ENCODE data around the gene DCTN3. TPM values are rescaled to one million over a fixed set of nuclear protein-coding genes. Genes with fewer than 3 reads are reported as not detected.

DCTN3 gene
- total and polyA plus RNA-seq, 2 donors (not counting 1 experiment from before 2014, with no cell fraction given) = 106 to 157 TPM

DNA sequence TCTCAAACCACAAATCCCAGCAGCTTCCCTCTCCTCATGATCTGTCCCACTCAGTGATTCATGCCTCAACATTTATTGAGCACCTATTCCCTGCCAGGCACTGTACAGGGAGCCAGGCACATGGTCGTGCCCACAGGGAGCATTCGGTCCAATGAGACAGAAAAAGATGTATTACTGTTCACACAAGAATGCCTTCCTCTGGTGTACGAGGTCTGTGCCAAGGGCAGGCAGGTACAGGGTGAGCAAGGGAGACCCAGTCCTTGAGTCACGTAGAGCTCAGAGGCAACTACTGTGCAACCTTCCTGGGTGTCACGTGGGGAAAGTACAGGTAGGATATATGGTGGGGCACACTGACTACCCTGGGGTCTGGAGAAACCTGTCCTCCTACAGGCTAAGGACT, 35.3 kb downstream of the DCTN3 start:
- Histone ChIP-seq H3K27ac (ENCODE audit: insufficient read depth, low read length) (no peak overlapping the region), H3K9ac (ENCODE audit: insufficient read depth, low read length) (no peak overlapping the region), H3K4me2 (ENCODE audit: extremely low read depth, insufficient read depth, low read length) (no peak overlapping the region), H4K20me1 (ENCODE audit: control insufficient read depth, extremely low read depth, insufficient read depth, low read length) (no peaks in the 10 kb centered on the region), H2AFZ (ENCODE audit: low read length) (no peak overlapping the region), H3K9me3 (ENCODE audit: control insufficient read depth, insufficient read depth, low read depth, low read length) (no peaks in the 10 kb centered on the region), H3K4me3 (replicated peaks in 1 of 4; ENCODE audit: control extremely low read depth in 1 of 4, insufficient read depth in 1 of 4, low read depth in 3 of 4, low read length in 4 of 4) (no peak overlapping the region), H3K79me2 (ENCODE audit: control insufficient read depth, insufficient read depth, low read length) (no peaks in the 10 kb centered on the region), H3K36me3 (ENCODE audit: control insufficient read depth, insufficient read depth, low read length) (no peaks in the 10 kb centered on the region), H3K4me1 (ENCODE audit: control insufficient read depth, extremely low read depth, insufficient read depth, low read length) (no peaks in the 10 kb centered on the region), H3K27me3 (ENCODE audit: control insufficient read depth, insufficient read depth, low read length) (peaks cover 58% of the 10 kb centered on the region)
- DNase-seq (ENCODE audit: low read depth in 2 of 2) = no peak
- no peak for TF ChIP-seq CTCF (conservative IDR thresholded peaks at IDR 0.05 in 1 of 2, IDR thresholded peaks at IDR 0.05 in 1 of 2; ENCODE audit: low read depth in 1 of 2, low read length in 2 of 2)
- TF ChIP-seq EZH2 (IDR thresholded peaks at IDR 0.05; ENCODE audit: low read length, missing control alignments) = peak; percentile 26

DNA sequence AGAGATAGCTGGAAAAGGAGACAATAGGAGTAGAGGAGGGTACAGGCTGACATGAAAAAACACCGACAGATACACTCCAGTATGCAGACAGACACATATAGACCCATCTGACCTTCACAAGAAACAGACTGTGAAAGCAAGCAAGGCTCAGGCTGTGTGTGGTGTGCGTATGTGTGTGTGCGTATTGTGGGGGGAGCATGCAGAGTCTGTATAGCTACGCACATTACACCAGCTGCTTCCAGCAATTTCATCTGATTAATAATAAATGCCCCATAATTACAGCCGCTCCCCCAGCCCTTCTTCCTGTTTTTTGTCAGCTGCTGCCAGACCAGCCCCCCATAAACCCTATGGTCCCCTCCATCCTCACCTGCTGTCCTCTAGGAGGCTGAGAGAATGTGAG, 37.5 kb downstream of the DCTN3 start:
- Histone ChIP-seq H3K27ac (ENCODE audit: insufficient read depth, low read length) (no peak overlapping the region), H3K27me3 (ENCODE audit: control insufficient read depth, insufficient read depth, low read length) (peaks cover 60% of the 10 kb centered on the region), H3K36me3 (ENCODE audit: control insufficient read depth, insufficient read depth, low read length) (no peaks in the 10 kb centered on the region)

GRCh38 chr9:34581318-34581717, 39.0 kb downstream of the DCTN3 start:
- Histone ChIP-seq H3K27ac (ENCODE audit: insufficient read depth, low read length) (no peak overlapping the region), H3K9me3 (ENCODE audit: control insufficient read depth, insufficient read depth, low read depth, low read length) (no peaks in the 10 kb centered on the region), H2AFZ (ENCODE audit: low read length) (no peak overlapping the region), H3K36me3 (ENCODE audit: control insufficient read depth, insufficient read depth, low read length) (no peaks in the 10 kb centered on the region), H3K79me2 (ENCODE audit: control insufficient read depth, insufficient read depth, low read length) (no peaks in the 10 kb centered on the region), H3K4me2 (ENCODE audit: extremely low read depth, insufficient read depth, low read length) (no peak overlapping the region), H3K9ac (ENCODE audit: insufficient read depth, low read length) (no peak overlapping the region), H3K27me3 (ENCODE audit: control insufficient read depth, insufficient read depth, low read length) (peaks cover 52% of the 10 kb centered on the region), H4K20me1 (ENCODE audit: control insufficient read depth, extremely low read depth, insufficient read depth, low read length) (no peaks in the 10 kb centered on the region), H3K4me1 (ENCODE audit: control insufficient read depth, extremely low read depth, insufficient read depth, low read length) (no peaks in the 10 kb centered on the region), H3K4me3 (replicated peaks in 1 of 4; ENCODE audit: control extremely low read depth in 1 of 4, insufficient read depth in 1 of 4, low read depth in 3 of 4, low read length in 4 of 4) (no peak overlapping the region)
- TF ChIP-seq CTCF (conservative IDR thresholded peaks at IDR 0.05 in 1 of 2, IDR thresholded peaks at IDR 0.05 in 1 of 2; ENCODE audit: low read depth in 1 of 2, low read length in 2 of 2) (no peak), EZH2 (IDR thresholded peaks at IDR 0.05; ENCODE audit: low read length, missing control alignments) (no peak)
- DNase-seq (ENCODE audit: low read depth in 2 of 2) = no peak

More for the DNA sequence above, 37.5 kb downstream of the DCTN3 start:
- DNase-seq (ENCODE audit: low read depth in 2 of 2) = no peak
- Histone ChIP-seq H3K4me2 (ENCODE audit: extremely low read depth, insufficient read depth, low read length) (no peak overlapping the region), H2AFZ (ENCODE audit: low read length) (no peak overlapping the region), H3K4me1 (ENCODE audit: control insufficient read depth, extremely low read depth, insufficient read depth, low read length) (no peaks in the 10 kb centered on the region), H3K79me2 (ENCODE audit: control insufficient read depth, insufficient read depth, low read length) (no peaks in the 10 kb centered on the region), H4K20me1 (ENCODE audit: control insufficient read depth, extremely low read depth, insufficient read depth, low read length) (no peaks in the 10 kb centered on the region), H3K9ac (ENCODE audit: insufficient read depth, low read length) (no peak overlapping the region), H3K4me3 (replicated peaks in 1 of 4; ENCODE audit: control extremely low read depth in 1 of 4, insufficient read depth in 1 of 4, low read depth in 3 of 4, low read length in 4 of 4) (no peak overlapping the region), H3K9me3 (ENCODE audit: control insufficient read depth, insufficient read depth, low read depth, low read length) (no peaks in the 10 kb centered on the region)
- TF ChIP-seq EZH2 (IDR thresholded peaks at IDR 0.05; ENCODE audit: low read length, missing control alignments) (no peak), CTCF (conservative IDR thresholded peaks at IDR 0.05 in 1 of 2, IDR thresholded peaks at IDR 0.05 in 1 of 2; ENCODE audit: low read depth in 1 of 2, low read length in 2 of 2) (no peak)

Data from fibroblast of lung (primary cell).